ENCODE measurements around the gene ERP27. TPM values are rescaled to one million over a fixed set of nuclear protein-coding genes. Genes with fewer than 3 reads are reported as not detected.

The ERP27 gene
- total and polyA plus RNA-seq, 2 experiments from 2014 or later: 48.0 to 53.7 TPM

GRCh38 chr12:14942196-14942931, 4.0 kb upstream of the ERP27 start:
- Histone ChIP-seq H2AFZ (no peak overlapping the region), H3K9me2 (replicated peaks; ENCODE audit: insufficient read depth) (no peaks in the 10 kb centered on the region), H3K27ac (no peak overlapping the region), H3K4me2 (no peak overlapping the region), H3K27me3 (no peaks in the 10 kb centered on the region), H4K20me1 (ENCODE audit: insufficient read depth, poor library complexity, severe bottlenecking) (no peaks in the 10 kb centered on the region), H3K9me3 (ENCODE audit: low read depth) (no peaks in the 10 kb centered on the region), H3K36me3 (replicated peaks; ENCODE audit: insufficient read depth, low read depth) (no peaks in the 10 kb centered on the region), H3K4me1 (ENCODE audit: insufficient read depth) (peaks cover 4% of the 10 kb centered on the region), H3K4me3 (no peak overlapping the region), H3K79me2 (no peaks in the 10 kb centered on the region)
- DNase-seq (ENCODE audit: low spot score): no peak
- 84% methylated on average over 12 of the region's 12 CpGs for WGBS (ENCODE audit: low lambda C conversion rate, missing lambda C conversion rate)
- no peak for TF ChIP-seq EZH2 (IDR thresholded peaks at IDR 0.05; ENCODE audit: borderline replicate concordance)
- TF ChIP-seq EZH2phosphoT487 (IDR thresholded peaks at IDR 0.05; ENCODE audit: low read depth, severe bottlenecking, unreplicated experiment): no peak
- TF ChIP-seq, protein P1, sequence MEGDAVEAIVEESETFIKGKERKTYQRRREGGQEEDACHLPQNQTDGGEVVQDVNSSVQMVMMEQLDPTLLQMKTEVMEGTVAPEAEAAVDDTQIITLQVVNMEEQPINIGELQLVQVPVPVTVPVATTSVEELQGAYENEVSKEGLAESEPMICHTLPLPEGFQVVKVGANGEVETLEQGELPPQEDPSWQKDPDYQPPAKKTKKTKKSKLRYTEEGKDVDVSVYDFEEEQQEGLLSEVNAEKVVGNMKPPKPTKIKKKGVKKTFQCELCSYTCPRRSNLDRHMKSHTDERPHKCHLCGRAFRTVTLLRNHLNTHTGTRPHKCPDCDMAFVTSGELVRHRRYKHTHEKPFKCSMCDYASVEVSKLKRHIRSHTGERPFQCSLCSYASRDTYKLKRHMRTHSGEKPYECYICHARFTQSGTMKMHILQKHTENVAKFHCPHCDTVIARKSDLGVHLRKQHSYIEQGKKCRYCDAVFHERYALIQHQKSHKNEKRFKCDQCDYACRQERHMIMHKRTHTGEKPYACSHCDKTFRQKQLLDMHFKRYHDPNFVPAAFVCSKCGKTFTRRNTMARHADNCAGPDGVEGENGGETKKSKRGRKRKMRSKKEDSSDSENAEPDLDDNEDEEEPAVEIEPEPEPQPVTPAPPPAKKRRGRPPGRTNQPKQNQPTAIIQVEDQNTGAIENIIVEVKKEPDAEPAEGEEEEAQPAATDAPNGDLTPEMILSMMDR (IDR thresholded peaks at IDR 0.05; ENCODE audit: poor library complexity): no peak

GRCh38 chr12:14941369-14941768, 3.0 kb upstream of the ERP27 start:
- WGBS (ENCODE audit: low lambda C conversion rate, missing lambda C conversion rate): 96% methylated on average over 2 of the region's 2 CpGs
- Histone ChIP-seq H4K20me1 (ENCODE audit: insufficient read depth, poor library complexity, severe bottlenecking) (no peaks in the 10 kb centered on the region), H3K27ac (no peak overlapping the region), H3K4me1 (ENCODE audit: insufficient read depth) (no peaks in the 10 kb centered on the region), H3K27me3 (no peaks in the 10 kb centered on the region), H3K36me3 (replicated peaks; ENCODE audit: insufficient read depth, low read depth) (no peaks in the 10 kb centered on the region), H3K4me2 (no peak overlapping the region), H3K9me3 (ENCODE audit: low read depth) (no peaks in the 10 kb centered on the region), H3K4me3 (no peak overlapping the region), H2AFZ (no peak overlapping the region), H3K79me2 (no peaks in the 10 kb centered on the region), H3K9me2 (replicated peaks; ENCODE audit: insufficient read depth) (no peaks in the 10 kb centered on the region)
- TF ChIP-seq EZH2 (IDR thresholded peaks at IDR 0.05; ENCODE audit: borderline replicate concordance) (no peak), EZH2phosphoT487 (IDR thresholded peaks at IDR 0.05; ENCODE audit: low read depth, severe bottlenecking, unreplicated experiment) (no peak)
- TF ChIP-seq, protein P1 (IDR thresholded peaks at IDR 0.05; ENCODE audit: poor library complexity): no peak
- DNase-seq (ENCODE audit: low spot score): no peak

DNA sequence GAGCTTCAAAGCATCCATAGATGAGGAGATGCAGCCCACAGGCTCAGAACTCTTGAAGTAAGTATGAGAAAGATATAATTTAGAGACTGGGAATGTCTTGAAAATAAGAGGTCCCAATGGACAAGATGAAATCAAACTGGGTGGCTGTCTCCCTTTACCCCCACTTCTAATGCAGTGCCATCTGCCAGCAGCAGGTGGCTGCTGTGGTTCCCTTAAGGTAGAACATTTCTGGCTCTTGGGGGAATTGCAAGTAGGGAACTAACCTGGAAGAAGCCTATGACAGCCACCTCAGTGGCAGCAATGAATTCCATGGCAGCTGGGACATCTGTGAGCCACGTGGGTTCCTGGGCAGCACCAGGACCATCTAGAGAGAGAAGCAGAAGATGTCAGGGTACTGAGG, 648 bp downstream of the ERP27 start:
- H3K4me2 ChIP-seq: peak overlapping the region; percentile 40
- H3K27ac ChIP-seq: no peak overlapping the region
- no peaks in the 10 kb centered on the region for H3K27me3 ChIP-seq
- peaks cover 14% of the 10 kb centered on the region for H3K4me1 ChIP-seq (ENCODE audit: insufficient read depth)
- no peaks in the 10 kb centered on the region for H4K20me1 ChIP-seq (ENCODE audit: insufficient read depth, poor library complexity, severe bottlenecking)
- WGBS (ENCODE audit: low lambda C conversion rate, missing lambda C conversion rate): 80% methylated on average over 1 of the region's 1 CpG
- TF ChIP-seq EZH2phosphoT487 (IDR thresholded peaks at IDR 0.05; ENCODE audit: low read depth, severe bottlenecking, unreplicated experiment) (no peak), EZH2 (IDR thresholded peaks at IDR 0.05; ENCODE audit: borderline replicate concordance) (no peak)
- TF ChIP-seq, protein P1 (IDR thresholded peaks at IDR 0.05; ENCODE audit: poor library complexity): no peak
- H3K79me2 ChIP-seq: no peaks in the 10 kb centered on the region
- H3K9me2 ChIP-seq (replicated peaks; ENCODE audit: insufficient read depth): no peaks in the 10 kb centered on the region
- H3K9me3 ChIP-seq (ENCODE audit: low read depth): no peaks in the 10 kb centered on the region
- H3K4me3 ChIP-seq: no peak overlapping the region
- no peak overlapping the region for H2AFZ ChIP-seq
- DNase-seq (ENCODE audit: low spot score): no peak
- no peaks in the 10 kb centered on the region for H3K36me3 ChIP-seq (replicated peaks; ENCODE audit: insufficient read depth, low read depth)

All from hepatocyte (in vitro differentiated cells).